Renal cortex interstitium (tissue), 11 donors: ENCODE measurements around the gene ZBTB17. TPM values are rescaled to one million over a fixed set of nuclear protein-coding genes. Genes with fewer than 3 reads are reported as not detected.

Source experiments
- DNase-seq, 11 donors: peaks; one replicate each; pipeline ENCODE4 v3.0.0-alpha.2; 2013; ENCODE audit warnings: low read depth in 9 of 11, low spot score in 4 of 11; ENCODE audit errors: extremely low read depth in 1 of 11
- polyA plus RNA-seq, 3 donors: library from polyadenylated mRNA; unstranded; fragments of 120-200 nt; gene quantifications; one replicate each; pipeline ENCODE4 v1.2.1, GENCODE V29; 2013; ENCODE audit not compliant: insufficient read length in 3 of 3

The ZBTB17 gene
- polyA plus RNA-seq, 3 donors, result 27.9 to 35.0 (median 30.6) TPM

GRCh38 chr1:15968172-15968571 lies 7.7 kb downstream of the ZBTB17 start:
- DNase-seq, result no peak

GRCh38 chr1:15966956-15967344 lies 9.0 kb downstream of the ZBTB17 start:
- no peak for DNase-seq

GRCh38 chr1:15966081-15966955 lies 9.6 kb downstream of the ZBTB17 start:
- no peak for DNase-seq

- no peak for DNase-seq
These were observed 10.6 kb downstream of the ZBTB17 start for GRCh38 chr1:15965228-15965767.

- DNase-seq, result no peak
These were observed 11.8 kb downstream of the ZBTB17 start for GRCh38 chr1:15963968-15964648.

GRCh38 chr1:15963363-15963967 lies 12.4 kb downstream of the ZBTB17 start:
- no peak for DNase-seq

GRCh38 chr1:15962671-15963362 lies 13.1 kb downstream of the ZBTB17 start:
- no peak for DNase-seq

GRCh38 chr1:15962176-15962575 lies 13.7 kb downstream of the ZBTB17 start:
- DNase-seq, result no peak

- no peak for DNase-seq
These were observed 14.4 kb downstream of the ZBTB17 start for GRCh38 chr1:15961492-15961891.

- no peak for DNase-seq
These were observed 15.1 kb downstream of the ZBTB17 start for GRCh38 chr1:15960808-15961207.

GRCh38 chr1:15959827-15960446 lies 16.0 kb downstream of the ZBTB17 start:
- no peak for DNase-seq

GRCh38 chr1:15959424-15959823 lies 16.5 kb downstream of the ZBTB17 start:
- no peak for DNase-seq

GRCh38 chr1:15958793-15959192 lies 17.1 kb downstream of the ZBTB17 start:
- no peak for DNase-seq

GRCh38 chr1:15958111-15958510 lies 17.8 kb downstream of the ZBTB17 start:
- DNase-seq, result no peak

- DNase-seq, result peak in 3 of 11 donors; percentile 22 to 42 (median 34)
These were observed 18.4 kb downstream of the ZBTB17 start for GRCh38 chr1:15957221-15958095.

- DNase-seq, result no peak
These were observed 19.8 kb downstream of the ZBTB17 start for GRCh38 chr1:15956150-15956549.

GRCh38 chr1:15955552-15955951 lies 20.3 kb downstream of the ZBTB17 start:
- DNase-seq, result no peak

- no peak for DNase-seq
These were observed 21.6 kb downstream of the ZBTB17 start for GRCh38 chr1:15954316-15954715.
